Colon (tissue), 2 donors: ENCODE measurements around the gene ZNF615.
"Not testable (repeated sequence)": the region's sequence is repeated elsewhere in the genome, so short reads cannot be mapped to it uniquely, and the experiment has no call there.

Source experiments
- FAIRE-seq: peaks from 2 replicates; lab custom pipeline; 2012; peaks lifted over from hg19 to GRCh38; lab: Jason Lieb, UNC
- donor health status: control.
- donor health status: control.

ZNF615 gene

GRCh38 chr19:51980116-51980736 is 27.8 kb downstream of the ZNF615 start:
- no peak for FAIRE-seq

- no peak for FAIRE-seq
Measured at GRCh38 chr19:51978882-51979281, 29.1 kb downstream of the ZNF615 start.

- no peak for FAIRE-seq
Measured at GRCh38 chr19:51977346-51977745, 30.7 kb downstream of the ZNF615 start.

- no peak for FAIRE-seq
Measured at GRCh38 chr19:51976852-51977251, 31.2 kb downstream of the ZNF615 start.

GRCh38 chr19:51975787-51976186 is 32.2 kb downstream of the ZNF615 start:
- FAIRE-seq, result not testable (repeated sequence)

GRCh38 chr19:51971624-51972023 is 36.4 kb downstream of the ZNF615 start:
- no peak for FAIRE-seq

- FAIRE-seq, result no peak
Measured at GRCh38 chr19:51970718-51971117, 37.3 kb downstream of the ZNF615 start.

GRCh38 chr19:51965583-51965982 is 42.4 kb downstream of the ZNF615 start:
- FAIRE-seq, result no peak

GRCh38 chr19:51960621-51961233 is 47.3 kb downstream of the ZNF615 start:
- FAIRE-seq, result not testable (repeated sequence)

GRCh38 chr19:51959791-51960190 is 48.2 kb downstream of the ZNF615 start:
- no peak for FAIRE-seq

- not testable (repeated sequence) for FAIRE-seq
Measured at GRCh38 chr19:51957846-51958245, 50.2 kb downstream of the ZNF615 start.

- FAIRE-seq, result no peak
Measured at GRCh38 chr19:51948975-51949374, 59.0 kb downstream of the ZNF615 start.

- no peak for FAIRE-seq
Measured at GRCh38 chr19:51946602-51947001, 61.4 kb downstream of the ZNF615 start.

GRCh38 chr19:51944798-51945552 is 63.0 kb downstream of the ZNF615 start:
- no peak for FAIRE-seq
